SKM-1 (cell line): ENCODE measurements around the gene ADAM12.
A peak's percentile ranks its signal among the peaks of the same experiment; 100 is the strongest.

Source experiments
- DNase-seq: peaks from one replicate; lab custom pipeline; 2025; ENCODE audit not compliant: unreplicated experiment; lab: John Stamatoyannopoulos, UW

Gene ADAM12

DNA sequence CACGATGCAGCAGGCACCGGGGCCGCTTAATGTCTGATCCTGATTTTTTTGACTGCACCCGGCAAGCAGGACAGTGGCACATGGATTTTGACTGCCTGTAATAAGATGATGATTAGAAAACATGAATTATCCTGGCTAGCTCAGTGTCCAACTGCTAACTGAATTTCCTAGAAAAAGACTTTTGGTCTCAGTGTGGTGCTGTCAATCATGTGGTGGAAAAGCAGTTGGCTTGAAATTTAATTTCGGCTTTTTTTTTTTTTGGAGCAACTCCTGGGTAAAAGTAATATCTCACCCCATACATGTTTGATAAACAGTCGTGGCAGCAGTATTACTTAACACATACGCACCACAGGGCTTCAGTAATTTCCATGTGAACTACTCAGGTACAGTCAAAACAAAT lies 264.2 kb downstream of the ADAM12 start:
- no peak for DNase-seq

DNA sequence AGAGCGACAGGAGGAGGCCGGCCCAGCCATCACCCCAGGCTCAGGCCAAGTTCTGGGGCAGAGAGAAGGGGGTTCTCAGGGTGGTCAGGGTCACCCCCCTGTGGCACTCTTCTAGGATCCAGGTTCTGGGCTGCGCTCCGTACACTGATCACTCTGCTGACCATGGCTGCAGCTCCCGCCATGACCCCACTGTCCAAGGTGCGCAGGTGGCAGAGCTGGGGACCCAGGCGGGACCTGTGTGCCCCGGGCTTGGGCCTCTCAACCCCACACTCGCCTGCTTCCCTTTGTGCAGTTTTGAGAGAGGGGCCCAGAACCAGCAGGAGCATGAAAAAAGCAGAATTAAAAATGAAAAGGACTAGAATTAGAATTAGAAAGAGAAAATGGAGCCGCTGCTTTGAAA lies 264.8 kb downstream of the ADAM12 start:
- DNase-seq = no peak

DNA sequence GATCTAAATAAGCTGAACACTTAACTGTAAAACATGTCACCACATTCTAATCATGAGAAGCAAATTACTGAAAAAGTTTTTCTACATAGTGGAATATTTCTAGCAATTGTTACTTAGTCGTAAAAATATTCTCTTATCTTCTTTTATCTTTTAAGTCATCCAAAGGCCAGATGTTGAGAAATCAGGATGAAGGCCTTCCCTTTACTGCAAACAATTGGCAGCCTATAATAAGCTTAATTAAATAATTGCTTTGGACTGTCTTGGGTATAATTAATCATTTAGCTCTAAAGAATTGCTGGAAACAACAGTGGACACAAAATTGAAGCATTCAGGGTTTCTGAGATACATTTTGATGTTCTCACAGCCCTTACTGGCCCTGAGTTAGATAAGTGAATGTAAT lies 265.4 kb downstream of the ADAM12 start:
- no peak for DNase-seq

DNA sequence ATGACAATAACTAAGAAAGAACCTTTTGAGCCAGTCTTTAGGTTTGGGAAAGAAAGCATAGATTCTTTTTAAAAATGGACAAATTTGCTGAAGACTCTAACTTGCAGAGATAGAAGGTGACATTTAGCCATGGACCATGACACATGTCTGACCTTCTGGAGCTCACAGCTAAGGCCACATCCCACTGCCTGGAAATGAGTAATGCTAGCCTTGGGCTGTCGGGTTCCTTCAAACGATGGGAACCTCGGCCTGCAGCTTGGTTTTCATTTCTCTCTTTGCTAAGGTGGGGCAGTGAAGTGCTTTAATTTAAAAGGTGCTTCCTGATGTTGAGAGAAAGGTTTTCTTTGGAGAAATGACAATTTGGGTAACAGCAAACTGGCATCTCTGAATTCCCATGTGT lies 268.7 kb downstream of the ADAM12 start:
- DNase-seq = no peak

DNA sequence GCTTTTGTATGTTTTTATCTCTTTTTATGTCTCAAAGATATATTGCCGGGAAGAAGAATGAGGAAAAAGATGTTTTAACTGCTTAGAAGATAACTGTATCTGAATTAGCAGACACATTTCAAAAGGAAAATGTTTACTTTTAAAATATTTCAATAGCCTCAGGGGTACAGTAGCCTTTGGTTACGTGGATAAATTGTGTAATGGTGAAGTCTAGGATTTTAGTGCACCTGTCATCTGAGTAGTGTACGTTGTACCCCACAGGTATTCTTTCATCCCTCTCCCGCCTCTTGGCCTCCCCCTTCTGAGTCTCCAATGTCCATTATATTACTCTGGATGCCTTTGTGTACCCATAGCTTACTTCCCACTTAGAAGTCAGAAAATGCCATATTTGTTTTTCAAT lies 269.8 kb downstream of the ADAM12 start:
- no peak for DNase-seq

DNA sequence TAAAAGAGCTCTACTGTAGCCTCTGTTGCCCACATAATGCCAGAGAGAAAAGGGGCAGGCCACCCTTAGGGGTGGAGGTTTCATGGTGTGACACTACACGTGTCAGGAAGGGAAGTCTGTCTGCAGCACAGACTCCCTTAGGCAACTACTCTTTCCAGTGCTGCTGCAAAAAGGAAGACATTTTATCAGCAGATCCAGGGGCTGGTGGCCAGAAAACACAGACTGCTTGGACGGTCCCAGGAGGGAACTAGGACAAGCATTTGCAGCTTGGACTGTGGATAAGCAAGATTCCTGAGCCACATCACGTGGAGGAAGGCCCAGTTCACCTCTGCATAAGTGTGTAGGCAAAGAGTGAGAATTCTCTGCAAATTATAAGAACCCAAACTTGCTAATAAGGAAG lies 271.1 kb downstream of the ADAM12 start:
- DNase-seq = no peak

DNA sequence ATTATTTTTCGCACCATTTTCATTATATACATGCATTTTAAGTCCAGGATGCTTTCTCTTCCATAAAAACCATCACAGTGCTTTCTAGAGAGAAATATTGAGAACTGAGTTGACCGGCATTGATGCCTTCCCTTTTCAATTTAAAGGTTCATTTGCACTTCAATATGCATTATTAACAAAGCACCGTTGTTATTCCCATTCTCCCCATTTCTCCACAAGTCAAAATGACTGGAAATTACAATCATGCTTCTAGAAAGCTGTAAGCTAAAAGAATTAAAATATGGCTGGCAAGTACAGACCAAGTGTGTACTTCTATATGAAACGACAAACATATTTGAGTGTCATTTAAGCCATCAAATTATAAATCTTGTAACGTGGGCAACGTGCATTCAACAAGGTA lies 272.4 kb downstream of the ADAM12 start:
- DNase-seq = no peak

DNA sequence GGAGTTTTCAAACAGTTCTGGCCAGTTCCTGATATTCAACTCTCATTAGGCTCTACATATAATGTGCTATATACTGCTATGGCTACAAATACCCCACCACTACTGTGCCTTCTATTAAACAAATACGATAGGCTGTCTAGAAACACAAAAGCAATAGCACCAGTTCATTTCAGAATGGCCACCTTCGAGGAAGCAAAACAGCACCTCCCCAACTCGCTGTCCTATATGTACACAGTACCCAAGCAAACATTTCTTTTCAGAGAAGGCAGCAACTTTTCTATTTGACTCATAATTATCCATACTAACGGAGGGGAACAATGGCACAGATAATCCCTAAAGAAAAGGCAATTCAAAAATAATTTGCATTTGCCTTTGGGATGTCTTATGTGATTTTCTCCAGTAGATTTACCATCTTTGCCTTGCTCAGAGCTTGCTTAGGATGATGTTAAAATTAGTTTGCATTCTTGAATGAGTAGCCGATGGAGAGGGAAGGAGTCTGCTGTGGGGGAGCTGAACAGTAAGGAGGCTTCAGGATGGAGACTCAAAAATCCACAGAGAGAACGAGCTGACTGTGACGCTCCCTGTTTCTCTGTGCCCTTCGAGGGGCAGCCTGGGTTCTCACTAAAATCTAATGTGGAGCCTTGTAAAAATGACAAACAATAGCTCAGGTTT lies 273.3 kb downstream of the ADAM12 start:
- no peak for DNase-seq

DNA sequence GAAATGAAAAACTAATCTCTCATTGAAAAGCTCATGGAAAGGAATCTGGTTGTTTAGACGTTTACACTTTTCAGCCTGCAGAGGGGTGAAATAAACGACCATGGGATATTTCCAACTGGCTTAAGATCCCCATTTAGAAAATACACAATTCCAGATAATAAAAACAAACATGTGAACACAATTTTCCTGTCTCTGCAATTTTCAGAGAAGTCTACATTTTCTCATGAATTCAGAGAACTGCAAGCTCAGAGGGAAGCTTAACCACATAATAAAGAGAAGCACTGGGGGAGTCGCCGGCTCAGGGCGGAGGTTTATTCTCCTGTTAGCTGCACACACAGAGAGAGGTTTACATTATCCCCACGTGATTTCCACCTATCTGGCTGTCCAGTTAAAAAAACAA lies 276.8 kb downstream of the ADAM12 start:
- no peak for DNase-seq

DNA sequence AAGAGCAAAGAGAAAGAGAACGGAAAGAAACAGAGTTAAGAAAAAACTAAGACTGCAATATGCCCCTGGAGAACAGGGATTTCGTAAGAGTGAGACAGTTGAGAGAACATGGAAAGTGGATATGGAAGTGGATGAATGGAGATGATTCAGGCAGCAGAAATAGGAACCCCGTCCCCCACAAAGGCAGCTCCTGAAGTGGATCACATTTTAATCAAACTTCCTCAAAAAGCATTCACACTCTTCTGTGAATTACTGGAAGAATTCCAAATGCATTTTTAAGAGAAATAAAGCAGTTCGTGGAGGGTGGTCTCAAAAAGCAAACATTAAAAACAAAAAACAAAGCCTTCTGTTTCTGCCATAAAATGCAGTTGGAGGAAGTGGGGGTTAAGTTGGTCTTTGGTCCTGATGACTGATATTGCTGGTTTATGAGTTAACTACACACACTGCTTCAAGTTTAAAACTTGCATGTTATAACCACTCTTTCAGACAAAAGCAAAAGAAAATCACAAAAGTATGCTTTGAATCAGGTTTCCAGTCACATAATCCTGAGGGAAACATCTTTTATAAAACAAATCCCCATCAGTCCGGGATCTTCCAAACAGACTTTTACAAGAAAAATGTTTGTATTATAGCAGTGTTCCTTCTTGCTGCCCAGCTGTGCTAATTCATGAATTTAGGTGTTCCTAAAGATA lies 277.6 kb downstream of the ADAM12 start:
- DNase-seq = no peak

DNA sequence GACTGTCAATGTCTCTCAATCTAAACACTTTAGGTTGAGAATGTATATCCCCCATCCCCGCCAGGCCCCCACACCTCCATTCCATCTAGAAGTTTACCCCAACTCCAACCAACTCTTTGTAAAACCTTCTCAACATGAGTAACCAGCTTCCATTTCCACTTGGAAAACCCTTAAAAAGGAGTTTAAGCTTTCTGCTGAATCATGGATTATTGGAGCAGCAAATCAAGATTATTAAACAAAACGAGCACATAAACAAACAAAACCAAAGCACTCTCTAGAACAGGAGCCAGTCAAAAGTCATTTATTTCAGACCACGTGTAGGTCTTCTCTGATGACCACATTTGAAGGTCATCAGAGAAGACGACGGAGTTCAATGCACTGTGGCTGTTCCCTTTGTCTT lies 278.4 kb downstream of the ADAM12 start:
- DNase-seq = no peak

DNA sequence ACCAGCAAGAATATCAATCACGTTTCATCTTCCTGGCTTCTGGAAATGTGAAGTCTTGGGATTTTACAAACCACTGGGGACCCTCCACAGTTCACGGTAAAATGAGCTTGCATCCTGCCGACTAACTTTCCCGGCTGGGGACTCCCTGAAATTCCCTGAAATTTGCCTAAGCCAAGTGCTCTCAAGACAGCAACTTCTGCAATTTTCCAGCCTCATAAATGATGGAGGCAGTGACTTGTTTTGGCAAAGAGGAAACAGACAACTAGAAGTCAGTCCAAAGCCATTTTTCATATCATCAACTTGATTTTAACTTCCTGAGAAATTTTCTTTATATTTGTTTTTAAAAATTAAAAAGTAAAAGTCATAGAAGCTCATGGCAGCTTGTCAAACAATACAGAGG lies 279.6 kb downstream of the ADAM12 start:
- DNase-seq = no peak

DNA sequence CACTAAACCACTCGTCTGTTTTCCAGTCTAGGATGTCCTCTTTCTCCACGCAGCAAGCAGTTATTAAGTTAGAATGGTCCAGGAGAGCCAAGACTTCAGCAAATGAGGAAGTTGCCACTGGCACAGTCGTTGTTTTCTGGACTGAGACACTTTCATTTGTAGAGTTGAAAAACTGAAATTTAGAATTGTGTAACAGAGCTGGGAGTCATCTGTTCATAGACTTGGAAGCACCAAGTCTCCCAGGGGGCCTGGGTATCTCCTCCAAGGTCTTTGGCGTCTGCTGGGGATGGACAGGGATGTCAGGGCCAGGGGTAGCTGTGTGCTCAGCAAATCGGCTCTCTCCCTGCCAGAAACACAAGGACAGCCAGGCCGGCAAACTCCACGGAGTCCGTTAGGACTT lies 283.5 kb downstream of the ADAM12 start:
- peak; percentile 52 for DNase-seq

DNA sequence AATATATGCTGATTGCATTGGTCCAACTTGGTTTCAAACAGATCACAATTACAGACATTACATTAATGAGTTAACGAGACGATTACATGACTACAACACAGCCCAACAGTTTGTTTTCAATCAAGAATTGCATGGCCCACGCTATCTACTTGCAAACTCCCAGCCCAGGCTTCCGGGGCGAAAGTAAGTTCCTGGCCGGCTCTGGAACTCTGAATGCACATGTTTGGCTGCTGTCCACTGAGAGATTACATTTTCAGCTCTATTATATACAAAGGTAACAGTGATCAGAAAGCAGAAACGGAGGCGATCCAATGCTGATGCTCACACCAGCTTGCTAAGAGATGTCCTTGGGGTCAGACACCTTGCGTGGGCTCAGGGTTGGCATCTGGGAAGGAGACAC lies 285.6 kb downstream of the ADAM12 start:
- no peak for DNase-seq

DNA sequence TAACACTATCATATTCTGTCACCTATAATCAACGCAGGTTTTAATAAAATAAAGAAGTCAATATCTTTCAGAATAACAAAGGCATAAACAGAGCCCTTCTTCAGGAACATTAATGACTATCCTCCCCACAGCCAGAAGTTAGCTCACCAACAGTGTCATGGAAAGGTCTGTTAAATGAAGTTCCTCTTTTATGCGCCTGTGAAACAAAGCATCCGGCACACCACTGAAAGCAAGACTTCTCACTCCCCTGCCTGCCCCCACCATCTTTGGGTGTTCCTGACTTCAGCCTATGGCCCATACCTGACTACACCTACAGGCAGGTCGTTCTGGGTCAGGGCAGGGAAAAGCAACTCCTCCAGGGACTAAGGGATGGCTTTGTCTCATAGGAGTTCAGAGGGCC lies 286.5 kb downstream of the ADAM12 start:
- DNase-seq = peak; percentile 73

DNA sequence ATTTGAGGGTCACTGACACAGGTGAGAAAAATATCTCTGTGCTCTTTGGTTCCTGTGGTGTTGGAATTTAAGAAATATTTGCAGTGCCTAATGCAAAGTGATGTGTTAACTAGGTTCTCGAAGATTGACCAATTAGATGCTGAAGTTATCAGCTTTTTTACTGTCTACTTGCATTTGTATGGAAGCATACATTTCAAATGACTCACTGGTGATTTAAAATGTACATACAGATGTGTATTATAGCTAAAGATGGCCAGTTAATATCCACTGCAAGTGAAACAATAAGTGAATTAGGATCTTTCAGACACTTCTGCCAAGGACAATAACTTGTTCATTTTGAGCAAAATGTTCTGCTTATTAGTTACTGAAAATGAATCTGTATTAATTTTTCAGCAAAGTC lies 287.0 kb downstream of the ADAM12 start:
- no peak for DNase-seq

DNA sequence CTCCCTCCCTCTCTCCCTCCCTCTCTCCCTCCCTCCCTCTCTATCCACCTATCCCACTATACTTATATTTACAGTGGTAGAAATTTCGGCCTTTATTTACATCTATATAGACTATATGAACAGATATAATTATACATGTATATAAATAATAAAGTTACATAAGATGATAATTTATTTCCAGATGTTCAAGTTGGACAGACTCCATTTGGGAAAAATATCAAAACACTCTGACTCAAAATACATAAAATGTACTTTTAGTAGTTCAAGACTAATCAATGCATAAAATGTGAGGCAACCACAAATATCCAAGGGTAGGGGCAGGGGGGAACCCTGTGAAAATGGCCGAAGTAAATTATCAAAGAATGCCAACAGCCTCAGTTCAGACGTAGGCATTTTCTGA lies 288.9 kb downstream of the ADAM12 start:
- no peak for DNase-seq

DNA sequence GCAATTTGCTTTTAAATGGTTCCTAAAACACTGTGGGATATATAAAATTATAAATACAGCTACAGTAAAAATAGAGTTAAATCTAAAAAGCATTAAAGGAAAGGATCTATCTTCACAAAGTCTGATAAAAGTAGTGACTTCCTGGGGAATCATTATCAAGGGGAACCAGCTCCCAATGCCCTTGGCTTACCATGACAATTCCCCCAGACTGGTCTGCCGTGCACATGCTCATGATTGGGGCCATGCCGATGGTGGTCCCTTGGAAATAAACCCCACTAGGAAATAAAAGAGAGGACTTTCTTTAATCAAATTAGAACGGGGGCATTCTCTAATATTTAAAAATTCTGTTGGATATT lies 290.1 kb downstream of the ADAM12 start:
- DNase-seq = no peak

DNA sequence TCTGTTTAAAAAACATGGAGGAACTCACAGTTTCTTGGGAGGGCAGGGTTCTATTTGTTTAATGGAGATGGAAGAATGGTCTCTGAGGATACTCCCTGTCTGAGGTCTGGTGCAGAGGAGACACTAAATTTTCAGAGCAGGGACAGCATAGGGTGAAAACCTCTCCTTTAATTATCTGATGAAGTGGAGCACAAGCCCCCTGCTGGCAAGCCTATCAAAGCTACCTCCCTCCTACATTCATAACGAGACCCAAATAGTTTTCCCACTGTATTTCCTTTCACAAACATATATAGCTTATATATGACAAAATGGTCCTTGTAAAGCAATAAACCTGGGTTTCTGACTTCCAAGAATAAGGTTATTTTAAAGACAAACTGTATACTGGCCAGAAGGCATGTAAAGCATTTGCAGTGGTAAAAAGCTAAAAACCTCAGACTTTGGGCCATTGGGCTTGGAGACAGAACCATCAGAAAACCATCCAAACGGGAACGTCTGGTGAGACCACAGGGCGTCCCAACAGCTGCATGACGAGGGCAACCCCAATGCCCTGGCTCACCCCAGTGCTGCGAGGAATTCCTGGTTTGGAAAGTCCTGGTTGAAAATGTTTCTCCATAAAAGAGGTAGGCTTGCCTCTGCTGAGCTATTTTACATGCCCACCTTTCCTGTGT lies 290.6 kb downstream of the ADAM12 start:
- DNase-seq = no peak

DNA sequence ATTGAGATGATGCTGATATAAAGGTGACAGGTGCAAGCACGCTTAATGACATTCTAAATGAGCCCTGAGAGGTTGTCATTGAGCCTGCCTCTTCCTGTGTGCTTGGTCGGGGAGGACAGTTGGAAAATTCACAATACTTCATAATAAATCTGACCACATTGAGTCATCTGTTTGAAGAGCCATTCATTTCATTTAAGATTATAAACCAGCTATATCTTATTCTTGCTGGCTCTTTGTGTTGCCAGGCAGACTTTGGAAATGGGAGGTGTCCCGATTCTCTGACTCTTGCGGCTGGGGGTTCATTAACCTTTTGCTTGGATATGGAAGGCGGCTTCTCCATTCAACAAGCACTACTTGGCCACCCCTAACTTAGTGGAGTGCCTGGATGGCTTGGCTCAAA lies 293.7 kb downstream of the ADAM12 start:
- DNase-seq = no peak

DNA sequence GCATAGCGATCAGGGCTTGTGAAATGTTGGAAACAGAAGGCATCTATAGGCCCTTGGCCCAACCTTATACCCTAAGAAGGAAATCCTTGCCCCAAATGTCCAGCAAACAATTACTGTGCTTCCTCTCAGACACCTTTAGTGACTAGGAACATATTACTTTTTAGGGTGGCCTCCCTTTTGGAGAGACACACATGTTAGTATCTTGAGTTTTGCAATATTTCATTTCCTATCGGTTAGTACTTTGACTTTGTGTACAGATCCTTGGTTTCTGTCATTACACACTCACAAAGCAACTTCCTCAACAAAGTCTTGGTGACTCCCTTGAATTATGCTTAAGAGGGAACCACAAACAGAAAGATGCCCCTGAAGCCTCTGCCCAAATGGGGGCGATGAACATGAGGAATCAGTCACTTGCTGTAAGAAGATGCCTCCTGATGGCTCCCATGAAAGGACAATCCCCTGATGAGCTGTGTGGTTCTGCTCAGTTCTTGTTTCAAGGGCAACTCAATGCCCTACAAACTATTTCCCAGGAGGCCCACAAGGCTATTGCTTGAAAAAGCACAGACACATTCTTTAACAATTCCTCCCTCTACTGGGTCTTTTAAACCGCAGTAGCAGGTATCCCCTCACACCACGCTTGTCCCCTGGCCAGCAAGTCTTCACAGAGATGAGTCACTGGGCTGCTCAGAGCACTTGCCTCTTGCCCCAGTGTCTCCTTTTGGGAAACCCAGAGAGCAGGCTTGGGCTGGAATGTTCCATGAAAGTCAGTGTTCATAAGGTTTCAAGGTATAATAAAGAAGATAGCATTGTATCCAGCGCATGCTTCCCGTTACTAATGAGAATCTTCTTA lies 295.7 kb downstream of the ADAM12 start:
- peak; percentile 56 for DNase-seq
